ENCODE measurements around the gene UVRAG.

GRCh38 chr11:76179147-76179546, 364.1 kb downstream of the UVRAG start:
- no peak for TF ChIP-seq CTCF (IDR thresholded peaks at IDR 0.05)
- TF ChIP-seq EZH2 (IDR thresholded peaks at IDR 0.05; ENCODE audit: borderline replicate concordance, insufficient read depth, low read depth, low read length, poor library complexity, severe bottlenecking), result no peak
